Activated CD4-positive, alpha-beta T cell treated with anti-CD3 and anti-CD28 coated beads, Interleukin-2, amount 10 ng/mL, durations not matched to agents 7 days and 5 days (primary cell): Measurements from ENCODE around the gene TOR4A. TPM values are rescaled to one million over a fixed set of nuclear protein-coding genes. Genes with fewer than 3 reads are reported as not detected.

Source experiments
- CTCF ChIA-PET: fragments of 350-600 bp; sonication (Branson Sonifier 250); formaldehyde crosslinking; loops from one replicate; lab custom pipeline; 2021; ENCODE audit warnings: antibody characterized with exemption; lab: Charles Lee
- POLR2A ChIA-PET: fragments of 350-600 bp; sonication (Branson Sonifier 250); formaldehyde crosslinking; loops from one replicate; lab custom pipeline; 2021; ENCODE audit warnings: antibody characterized with exemption; lab: Charles Lee
- DNase-seq: peaks from one replicate; pipeline ENCODE4 v3.0.0-alpha.2; 2020
- H3K27ac Mint-ChIP-seq: one replicate; pipeline ENCODE4 v1.8.0; 2021; ENCODE audit warnings: mild to moderate bottlenecking, moderate library complexity, mixed read lengths
- H3K27me3 Mint-ChIP-seq: one replicate; pipeline ENCODE4 v1.8.0; 2021; ENCODE audit warnings: mixed read lengths
- H3K36me3 Mint-ChIP-seq: one replicate; pipeline ENCODE4 v1.8.0; 2021; ENCODE audit warnings: low read depth, mixed read lengths
- H3K4me1 Mint-ChIP-seq: one replicate; pipeline ENCODE4 v1.8.0; 2021; ENCODE audit warnings: mixed read lengths
- H3K4me3 Mint-ChIP-seq: one replicate; pipeline ENCODE4 v1.8.0; 2021; ENCODE audit warnings: mild to moderate bottlenecking, moderate library complexity, mixed read lengths
- H3K9me3 Mint-ChIP-seq: one replicate; pipeline ENCODE4 v1.8.0; 2021; ENCODE audit warnings: mixed read lengths
- total RNA-seq, 2 experiments: library from RNA; stranded (reverse); gene quantifications; one replicate each; pipeline ENCODE4 v1.2.3, GENCODE V29; 2021

Gene TOR4A
- total RNA-seq, 2 experiments from 2014 or later = 6.0 to 7.1 TPM

DNA sequence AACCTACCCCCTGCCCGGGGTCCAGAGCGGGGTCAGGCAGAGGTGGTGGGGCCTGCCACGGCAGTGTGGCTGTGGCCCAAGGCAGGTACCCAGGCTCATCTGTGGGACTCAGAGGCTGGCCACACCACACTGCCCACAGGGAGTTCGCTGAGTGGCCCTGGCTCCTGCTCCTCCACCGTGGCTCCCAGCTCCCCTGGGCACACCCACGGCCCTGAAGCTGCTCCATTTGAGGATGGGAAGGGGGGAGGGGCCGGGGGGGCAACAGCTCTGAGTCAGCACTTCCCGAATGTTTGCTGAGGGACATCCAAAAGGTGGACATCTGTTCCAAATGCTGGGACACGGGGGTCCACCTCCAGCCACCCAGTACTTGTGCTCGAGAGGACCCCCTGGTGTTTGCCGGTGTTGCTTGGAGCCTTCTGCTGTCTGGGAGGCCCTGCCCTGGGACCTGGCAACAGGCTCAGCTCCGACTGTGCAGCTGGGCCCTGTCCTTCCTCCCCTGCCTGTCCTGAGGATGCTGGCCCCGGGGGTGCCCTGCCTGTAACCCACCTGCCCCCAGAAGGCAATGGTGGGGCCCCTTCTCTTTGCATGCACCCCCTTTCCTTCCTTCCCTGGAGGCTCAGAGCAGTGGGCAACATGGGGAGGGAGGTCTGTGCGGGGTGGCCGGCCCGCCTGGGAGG is 27.0 kb downstream of the TOR4A start:
- Mint-ChIP-seq H3K4me3 (no peak overlapping the region), H3K27me3 (peaks cover 11% of the 10 kb centered on the region), H3K4me1 (peaks cover 16% of the 10 kb centered on the region), H3K9me3 (no peaks in the 10 kb centered on the region), H3K36me3 (no peaks in the 10 kb centered on the region), H3K27ac (no peak overlapping the region)
- ChIA-PET CTCF (interaction anchor here (2.0 kb wide), 1 partner anchor 18 kb away, joined by 6 read pairs; no protein-coding TSS in a partner anchor), POLR2A (no interaction called here)
- peak; percentile 5 for DNase-seq

DNA sequence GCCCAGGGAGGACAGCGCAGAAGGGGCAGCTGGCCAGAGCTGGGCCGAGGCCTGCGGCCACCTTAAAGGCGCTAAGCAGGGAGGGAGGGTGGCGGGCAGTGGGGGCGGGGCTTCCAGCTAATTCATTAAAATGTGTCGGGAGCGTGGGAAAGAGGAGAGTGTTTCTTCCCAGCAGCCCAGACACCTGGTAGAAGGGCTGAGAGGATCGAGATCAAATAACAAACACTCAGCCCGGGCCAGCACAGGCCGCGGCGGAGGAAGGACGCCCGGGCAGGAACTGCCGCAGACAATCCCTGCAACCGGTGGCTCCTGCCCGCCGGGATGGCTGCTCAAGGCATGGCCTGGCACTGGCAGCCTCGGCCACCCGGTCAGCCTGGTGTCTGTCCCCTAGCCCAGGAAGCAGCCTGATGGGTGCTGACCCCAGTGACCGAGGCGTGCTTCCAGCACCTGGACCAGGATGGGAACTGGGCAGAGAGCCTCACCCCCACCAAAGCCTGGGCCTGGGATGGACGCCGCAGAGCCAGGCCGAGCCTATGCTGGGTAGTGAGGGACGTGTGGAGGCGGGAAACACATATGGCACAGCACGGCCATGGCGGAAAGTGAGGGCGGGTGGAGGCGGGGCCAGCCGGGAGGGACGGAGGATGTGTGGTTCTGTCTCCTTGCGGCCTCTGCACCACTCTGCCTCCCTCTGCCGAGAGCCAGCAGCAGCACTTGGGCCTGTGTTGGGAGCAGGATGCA is 27.7 kb downstream of the TOR4A start:
- Mint-ChIP-seq H3K27ac (peak overlapping the region; percentile 42), H3K27me3 (peaks cover 7% of the 10 kb centered on the region), H3K36me3 (no peaks in the 10 kb centered on the region), H3K4me3 (no peak overlapping the region), H3K9me3 (no peaks in the 10 kb centered on the region), H3K4me1 (peaks cover 12% of the 10 kb centered on the region)
- ChIA-PET POLR2A (no interaction called here), CTCF (interaction anchor here (2.0 kb wide), 1 partner anchor 18 kb away, joined by 6 read pairs; no protein-coding TSS in a partner anchor)
- peak; percentile 63 for DNase-seq

DNA sequence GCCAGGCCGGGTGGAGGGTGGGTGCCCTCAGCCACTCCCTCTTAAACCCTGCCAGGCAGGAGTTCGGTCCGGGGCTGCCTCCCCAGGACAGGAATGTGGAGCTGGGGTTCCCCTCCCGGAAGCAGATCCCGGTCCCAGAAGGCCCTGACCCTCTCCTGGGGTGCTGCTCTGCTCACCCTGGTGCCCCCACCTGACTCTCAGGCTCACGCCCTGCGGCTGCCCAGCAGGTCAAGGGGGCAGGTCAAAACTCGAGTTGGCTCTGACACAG is 28.2 kb downstream of the TOR4A start:
- ChIA-PET POLR2A (no interaction called here), CTCF (no interaction called here)
- no peak overlapping the region for H3K4me3 Mint-ChIP-seq
- H3K27me3 Mint-ChIP-seq = peaks cover 4% of the 10 kb centered on the region
- H3K27ac Mint-ChIP-seq = peak overlapping the region; percentile 42
- peaks cover 10% of the 10 kb centered on the region for H3K4me1 Mint-ChIP-seq
- DNase-seq = no peak
- no peaks in the 10 kb centered on the region for H3K9me3 Mint-ChIP-seq
- H3K36me3 Mint-ChIP-seq = no peaks in the 10 kb centered on the region

DNA sequence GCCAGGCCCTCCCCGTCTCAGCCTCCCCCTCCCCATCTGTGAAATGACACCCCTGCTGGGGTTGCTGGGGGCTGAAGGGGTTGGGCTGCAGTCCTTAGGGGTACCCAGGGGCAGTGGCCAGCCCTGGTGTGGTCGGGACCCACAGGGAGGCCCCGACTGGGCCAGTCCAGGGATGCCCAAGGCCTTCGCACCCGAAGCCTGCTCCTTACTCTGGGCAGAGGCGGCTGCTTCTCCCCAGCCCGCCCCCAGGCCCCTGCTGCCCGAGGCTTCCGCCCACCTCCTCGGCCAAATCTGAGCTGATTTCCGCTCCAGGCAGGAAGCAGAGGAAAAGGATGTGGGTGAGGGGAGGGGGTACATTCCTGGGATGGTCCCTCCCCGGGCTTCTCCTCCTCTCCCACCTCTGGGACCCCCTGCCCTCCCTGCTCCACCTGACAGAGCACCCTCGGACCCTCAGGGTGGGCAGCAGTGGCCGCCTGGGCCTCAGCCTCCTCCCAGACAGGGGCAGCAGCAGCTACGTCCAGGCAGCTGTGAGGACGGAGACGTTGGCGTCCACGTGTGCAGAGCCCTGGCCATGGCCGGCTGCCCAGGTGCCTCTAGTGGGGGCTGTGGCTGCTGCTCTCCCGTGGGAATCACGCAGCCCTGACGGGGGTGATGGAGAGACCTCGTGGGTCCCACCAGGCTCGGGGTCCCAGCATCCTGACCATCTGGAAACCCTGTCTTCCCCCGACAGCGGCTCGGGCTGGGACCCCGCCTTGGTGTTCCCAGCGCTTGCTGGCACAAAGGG is 28.7 kb downstream of the TOR4A start:
- CTCF ChIA-PET = no interaction called here
- H3K27ac Mint-ChIP-seq = no peak overlapping the region
- H3K4me3 Mint-ChIP-seq = no peak overlapping the region

DNA sequence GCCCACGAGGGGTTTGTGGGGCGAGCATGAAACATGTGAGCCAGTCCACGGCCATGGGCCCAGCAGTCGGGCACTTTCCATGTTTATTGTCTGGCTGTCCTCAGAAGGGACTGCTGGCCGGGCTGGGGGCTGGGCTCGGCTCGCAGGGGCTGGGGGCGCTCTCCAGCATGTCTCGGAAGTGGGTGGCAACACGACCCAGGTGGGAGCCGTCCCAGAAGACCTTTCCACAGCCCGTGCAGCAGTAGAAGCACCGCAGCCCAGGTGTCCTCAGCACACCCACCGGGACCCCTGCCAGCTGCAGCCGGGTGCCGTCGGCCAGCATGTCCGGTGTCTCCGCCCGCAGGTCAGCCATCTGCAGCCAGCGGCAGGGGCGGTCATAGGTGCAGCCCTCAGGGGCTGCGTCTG is 29.3 kb downstream of the TOR4A start:
- POLR2A ChIA-PET = no interaction called here
- Mint-ChIP-seq H3K27me3 (no peaks in the 10 kb centered on the region), H3K36me3 (no peaks in the 10 kb centered on the region), H3K9me3 (no peaks in the 10 kb centered on the region), H3K27ac (no peak overlapping the region), H3K4me3 (no peak overlapping the region), H3K4me1 (peaks cover 8% of the 10 kb centered on the region)
- CTCF ChIA-PET = no interaction called here
- no peak for DNase-seq

More for the DNA sequence above, 28.7 kb downstream of the TOR4A start:
- peaks cover 3% of the 10 kb centered on the region for H3K27me3 Mint-ChIP-seq
- DNase-seq = no peak
- H3K9me3 Mint-ChIP-seq = no peaks in the 10 kb centered on the region
- POLR2A ChIA-PET = no interaction called here
- no peaks in the 10 kb centered on the region for H3K36me3 Mint-ChIP-seq
- peaks cover 8% of the 10 kb centered on the region for H3K4me1 Mint-ChIP-seq

DNA sequence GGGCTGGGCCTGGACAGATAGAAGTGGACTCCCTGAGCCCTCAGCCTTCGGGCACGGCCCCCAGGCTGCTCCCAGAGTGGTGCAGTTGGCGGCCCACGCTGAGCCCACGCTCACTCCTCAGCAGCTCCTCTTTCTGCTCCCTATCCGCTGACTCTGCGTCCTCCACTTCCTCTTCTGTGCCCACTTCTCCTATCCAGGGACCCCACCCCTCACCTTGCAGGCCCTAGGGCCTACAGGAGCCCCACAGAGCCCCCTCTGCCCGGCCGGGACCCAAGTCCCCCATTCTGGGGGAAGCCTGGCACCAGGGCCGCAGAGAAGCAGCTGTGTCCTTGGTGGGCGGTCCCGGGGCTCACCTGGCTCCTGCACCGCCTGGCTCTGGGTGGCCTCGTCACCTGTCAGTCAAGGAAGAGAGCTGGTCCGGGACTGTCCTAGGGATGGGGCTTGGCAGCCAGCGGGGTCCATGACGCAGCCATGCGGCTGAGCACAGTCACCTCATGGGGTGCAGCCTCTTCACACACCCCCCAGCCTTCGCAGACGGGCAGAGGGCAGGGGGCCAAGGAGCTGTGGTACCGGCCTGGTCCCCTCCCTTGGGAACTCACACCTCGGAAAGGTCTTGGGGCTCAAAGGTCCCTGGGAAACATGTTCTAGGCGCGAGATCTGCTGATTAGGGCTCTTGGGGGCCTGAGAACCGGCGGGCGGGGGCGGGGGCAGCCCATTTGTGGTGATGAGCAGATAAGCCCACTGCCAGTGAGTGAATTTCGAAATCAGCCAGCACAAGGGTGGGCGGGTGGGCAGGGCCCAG is 29.9 kb downstream of the TOR4A start:
- Mint-ChIP-seq H3K9me3 (no peaks in the 10 kb centered on the region), H3K36me3 (no peaks in the 10 kb centered on the region), H3K4me3 (no peak overlapping the region), H3K27ac (no peak overlapping the region), H3K4me1 (peaks cover 8% of the 10 kb centered on the region), H3K27me3 (no peaks in the 10 kb centered on the region)
- ChIA-PET POLR2A (no interaction called here), CTCF (no interaction called here)
- DNase-seq = no peak

DNA sequence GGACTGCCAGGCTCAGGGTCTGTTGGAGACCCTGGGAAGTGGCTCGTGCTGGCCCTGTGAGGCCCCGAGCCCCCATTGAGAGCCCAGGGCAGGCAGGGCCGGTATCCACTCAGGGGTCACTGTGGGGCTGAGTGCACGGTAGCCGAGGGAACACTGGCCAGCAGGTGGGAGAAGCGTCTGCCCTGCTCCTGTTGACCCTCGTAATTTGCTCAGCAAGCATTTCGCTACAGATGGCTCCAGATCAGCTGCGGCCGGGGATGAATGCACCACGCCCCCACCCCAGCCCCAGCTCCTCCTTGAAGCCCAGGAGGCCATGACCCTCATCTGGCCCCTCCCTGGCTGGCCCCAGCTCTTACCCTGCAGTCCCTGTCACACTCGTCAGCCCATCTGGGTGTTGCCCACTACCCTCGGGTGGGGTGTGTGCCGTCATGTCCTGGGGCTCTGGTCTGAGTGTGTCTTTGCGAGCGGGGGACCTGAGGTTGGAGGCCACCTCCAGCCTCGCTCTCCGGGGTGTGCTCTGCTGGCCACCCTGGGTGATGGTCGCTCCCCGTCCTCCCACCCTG is 30.6 kb downstream of the TOR4A start:
- DNase-seq = no peak
- H3K36me3 Mint-ChIP-seq = no peaks in the 10 kb centered on the region
- H3K27ac Mint-ChIP-seq = no peak overlapping the region
- no peaks in the 10 kb centered on the region for H3K9me3 Mint-ChIP-seq
- H3K4me3 Mint-ChIP-seq = no peak overlapping the region
- H3K27me3 Mint-ChIP-seq = no peaks in the 10 kb centered on the region
- ChIA-PET POLR2A (no interaction called here), CTCF (interaction anchor here (0.6 kb wide), 1 partner anchor 163 kb away, joined by 3 read pairs; no protein-coding TSS in a partner anchor)
- peaks cover 8% of the 10 kb centered on the region for H3K4me1 Mint-ChIP-seq

DNA sequence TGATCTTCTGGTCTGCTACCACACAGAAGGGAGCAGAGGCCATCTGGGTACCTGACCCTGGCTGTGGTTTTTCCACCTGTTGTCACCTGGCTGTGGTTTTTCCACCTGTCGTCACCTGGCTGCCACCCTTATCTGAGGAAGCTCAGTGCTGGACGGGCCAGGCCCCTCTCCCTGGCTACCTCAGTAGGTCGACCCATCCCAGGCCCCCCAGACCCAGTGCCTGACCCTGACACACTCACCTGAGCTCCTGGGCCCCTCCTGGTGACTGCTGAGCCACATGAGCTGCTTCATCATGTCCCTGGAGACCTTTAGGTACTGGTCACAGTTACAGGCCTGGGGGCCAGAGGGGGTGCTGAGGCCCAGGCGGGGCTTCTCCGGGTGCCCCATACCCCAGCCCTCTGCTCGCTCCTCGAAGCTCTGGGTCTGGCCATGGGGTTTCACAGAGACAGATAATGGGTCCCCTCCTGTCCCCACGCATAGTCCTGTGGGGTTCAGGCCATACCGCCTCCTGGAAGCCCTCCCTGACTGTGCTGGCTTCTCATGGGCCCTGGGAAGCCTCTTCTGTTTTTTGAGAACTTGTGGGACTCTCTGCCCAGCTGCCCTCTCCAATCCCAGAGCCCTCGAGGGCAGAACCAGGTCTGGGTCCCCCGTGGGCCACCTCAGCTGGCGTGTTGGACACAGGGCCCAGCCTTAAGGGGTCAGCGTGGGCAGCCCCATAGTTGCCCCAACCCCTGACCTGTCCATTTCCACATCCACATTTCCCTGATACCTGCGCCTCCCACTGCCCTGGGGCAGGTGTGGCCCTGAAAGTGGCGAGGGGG is 32.1 kb downstream of the TOR4A start:
- no peak overlapping the region for H3K27ac Mint-ChIP-seq
- H3K36me3 Mint-ChIP-seq = no peaks in the 10 kb centered on the region
- peaks cover 8% of the 10 kb centered on the region for H3K4me1 Mint-ChIP-seq
- CTCF ChIA-PET = no interaction called here
- no peak for DNase-seq
- no peaks in the 10 kb centered on the region for H3K9me3 Mint-ChIP-seq
- POLR2A ChIA-PET = no interaction called here
- no peak overlapping the region for H3K4me3 Mint-ChIP-seq
- no peaks in the 10 kb centered on the region for H3K27me3 Mint-ChIP-seq

DNA sequence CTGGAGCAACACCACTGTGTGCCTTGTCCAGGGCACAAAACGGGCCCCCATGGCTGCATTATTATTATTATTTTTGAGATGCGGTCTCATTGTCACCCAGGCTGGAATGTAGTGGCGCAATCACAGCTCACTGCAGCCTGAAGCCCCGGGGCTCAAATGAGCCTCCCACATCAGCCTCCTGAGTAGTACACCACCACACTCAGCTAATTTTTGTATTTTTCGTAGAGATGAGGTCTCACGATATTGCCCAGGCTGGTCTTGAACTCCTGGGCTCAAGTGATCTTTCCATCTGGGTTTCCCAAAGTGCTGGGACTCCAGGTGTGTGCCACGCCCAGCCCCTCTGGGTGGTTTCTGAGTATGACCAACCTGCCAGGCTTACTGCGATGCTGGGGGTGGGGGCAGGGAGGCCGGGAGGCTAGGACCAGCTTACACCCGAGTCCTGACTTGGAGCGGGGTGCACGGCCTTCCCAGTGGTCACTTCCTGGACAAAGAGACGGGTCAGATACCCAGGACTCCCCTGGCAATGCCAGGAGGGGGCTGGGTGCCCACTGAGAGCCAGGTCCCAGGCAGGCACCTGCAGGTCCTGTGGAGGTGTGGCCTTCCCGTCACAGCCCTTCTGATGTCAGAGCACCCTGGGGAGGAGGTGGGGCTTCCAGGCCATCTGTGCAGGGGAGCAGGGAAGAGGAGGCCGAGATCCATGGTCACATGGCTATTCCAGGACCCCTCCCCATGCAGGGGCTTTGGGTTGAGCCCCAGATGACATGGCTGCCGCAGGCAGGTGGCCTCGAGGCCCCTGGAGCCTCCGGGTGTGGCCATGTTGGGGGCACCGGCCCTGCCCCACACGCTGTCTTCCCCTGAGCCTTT is 32.9 kb downstream of the TOR4A start:
- Mint-ChIP-seq H3K4me1 (peaks cover 6% of the 10 kb centered on the region), H3K36me3 (no peaks in the 10 kb centered on the region), H3K4me3 (no peak overlapping the region), H3K27ac (no peak overlapping the region), H3K27me3 (no peaks in the 10 kb centered on the region), H3K9me3 (no peaks in the 10 kb centered on the region)
- CTCF ChIA-PET = no interaction called here
- DNase-seq = no peak
- POLR2A ChIA-PET = no interaction called here

DNA sequence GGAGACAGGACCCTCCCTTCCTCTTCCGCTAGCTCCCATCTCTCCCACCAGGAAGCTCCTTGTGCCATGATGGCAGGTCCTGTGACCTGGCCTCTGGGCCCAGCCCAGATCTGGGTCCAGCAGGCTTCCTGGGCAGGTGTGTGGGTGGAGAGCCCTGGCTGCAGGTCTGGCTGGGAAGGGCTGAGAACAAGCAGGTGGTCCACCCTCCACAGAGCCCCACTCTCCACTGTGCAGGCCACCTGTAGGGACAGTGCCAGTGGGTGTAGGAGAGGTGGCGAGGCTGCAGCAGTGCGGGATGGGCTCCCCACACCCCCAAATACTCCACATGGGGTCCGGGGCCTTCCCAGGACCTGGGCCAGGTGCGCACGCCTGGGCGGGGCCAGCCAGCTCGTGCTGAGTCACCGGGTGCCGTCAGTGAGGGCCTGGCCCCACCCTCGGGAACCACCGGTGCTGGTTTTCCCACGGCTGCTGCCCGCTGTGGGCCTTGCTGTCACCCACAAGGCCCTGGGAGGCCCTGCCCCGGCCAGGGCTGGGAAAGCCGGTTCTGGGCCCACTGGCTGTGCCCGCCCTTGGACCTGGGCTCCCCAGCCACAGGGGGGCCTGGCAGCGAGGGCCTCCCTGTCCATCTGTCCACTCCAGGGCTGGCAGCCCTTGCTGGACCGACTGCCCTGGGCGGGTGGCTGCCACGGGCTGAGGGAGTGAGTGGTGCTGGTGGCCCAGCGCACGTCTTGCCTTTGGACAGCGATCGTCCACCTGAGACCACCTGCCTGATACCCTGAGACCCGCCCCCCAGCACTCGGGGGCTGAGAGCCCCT is 33.9 kb downstream of the TOR4A start:
- DNase-seq = no peak
- Mint-ChIP-seq H3K9me3 (no peaks in the 10 kb centered on the region), H3K36me3 (no peaks in the 10 kb centered on the region), H3K27me3 (no peaks in the 10 kb centered on the region), H3K4me3 (no peak overlapping the region), H3K27ac (no peak overlapping the region), H3K4me1 (peaks cover 2% of the 10 kb centered on the region)
- POLR2A ChIA-PET = no interaction called here
- CTCF ChIA-PET = no interaction called here
